ENCODE measurements around the gene EFR3B.
"Not testable (repeated sequence)": the region's sequence is repeated elsewhere in the genome, so short reads cannot be mapped to it uniquely, and the experiment has no call there.

Gene EFR3B, protein sequence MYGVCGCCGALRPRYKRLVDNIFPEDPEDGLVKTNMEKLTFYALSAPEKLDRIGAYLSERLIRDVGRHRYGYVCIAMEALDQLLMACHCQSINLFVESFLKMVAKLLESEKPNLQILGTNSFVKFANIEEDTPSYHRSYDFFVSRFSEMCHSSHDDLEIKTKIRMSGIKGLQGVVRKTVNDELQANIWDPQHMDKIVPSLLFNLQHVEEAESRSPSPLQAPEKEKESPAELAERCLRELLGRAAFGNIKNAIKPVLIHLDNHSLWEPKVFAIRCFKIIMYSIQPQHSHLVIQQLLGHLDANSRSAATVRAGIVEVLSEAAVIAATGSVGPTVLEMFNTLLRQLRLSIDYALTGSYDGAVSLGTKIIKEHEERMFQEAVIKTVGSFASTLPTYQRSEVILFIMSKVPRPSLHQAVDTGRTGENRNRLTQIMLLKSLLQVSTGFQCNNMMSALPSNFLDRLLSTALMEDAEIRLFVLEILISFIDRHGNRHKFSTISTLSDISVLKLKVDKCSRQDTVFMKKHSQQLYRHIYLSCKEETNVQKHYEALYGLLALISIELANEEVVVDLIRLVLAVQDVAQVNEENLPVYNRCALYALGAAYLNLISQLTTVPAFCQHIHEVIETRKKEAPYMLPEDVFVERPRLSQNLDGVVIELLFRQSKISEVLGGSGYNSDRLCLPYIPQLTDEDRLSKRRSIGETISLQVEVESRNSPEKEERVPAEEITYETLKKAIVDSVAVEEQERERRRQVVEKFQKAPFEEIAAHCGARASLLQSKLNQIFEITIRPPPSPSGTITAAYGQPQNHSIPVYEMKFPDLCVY

DNA sequence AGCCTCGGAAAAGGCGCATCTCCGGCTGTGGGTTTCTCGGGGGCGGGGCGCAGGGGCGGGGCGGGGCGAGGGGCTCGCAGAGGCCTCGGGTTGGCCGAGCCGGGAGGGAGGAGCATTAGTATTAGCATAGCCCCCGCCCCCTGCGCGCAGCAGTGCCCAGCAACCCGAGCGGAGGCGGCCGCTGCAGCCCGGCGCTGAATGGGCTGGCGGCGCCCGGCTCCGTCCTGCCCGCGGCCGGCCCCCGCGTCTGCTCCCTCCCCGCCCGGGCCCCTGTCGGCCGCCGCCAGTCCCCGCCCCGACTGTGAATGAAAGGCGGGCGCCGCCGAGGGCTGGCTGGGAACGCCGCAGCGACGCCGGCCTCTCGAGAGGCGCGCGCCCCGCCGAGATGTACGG, at the start of gene EFR3B:
EFR3B (plus strand) TSS at position 149 of the 393 bp plus-strand sequence; CDS start at position 386, 237 bp downstream.
- peak in 50 of 51 donors; percentile 30 to 98 (median 92) for DNase-seq

DNA sequence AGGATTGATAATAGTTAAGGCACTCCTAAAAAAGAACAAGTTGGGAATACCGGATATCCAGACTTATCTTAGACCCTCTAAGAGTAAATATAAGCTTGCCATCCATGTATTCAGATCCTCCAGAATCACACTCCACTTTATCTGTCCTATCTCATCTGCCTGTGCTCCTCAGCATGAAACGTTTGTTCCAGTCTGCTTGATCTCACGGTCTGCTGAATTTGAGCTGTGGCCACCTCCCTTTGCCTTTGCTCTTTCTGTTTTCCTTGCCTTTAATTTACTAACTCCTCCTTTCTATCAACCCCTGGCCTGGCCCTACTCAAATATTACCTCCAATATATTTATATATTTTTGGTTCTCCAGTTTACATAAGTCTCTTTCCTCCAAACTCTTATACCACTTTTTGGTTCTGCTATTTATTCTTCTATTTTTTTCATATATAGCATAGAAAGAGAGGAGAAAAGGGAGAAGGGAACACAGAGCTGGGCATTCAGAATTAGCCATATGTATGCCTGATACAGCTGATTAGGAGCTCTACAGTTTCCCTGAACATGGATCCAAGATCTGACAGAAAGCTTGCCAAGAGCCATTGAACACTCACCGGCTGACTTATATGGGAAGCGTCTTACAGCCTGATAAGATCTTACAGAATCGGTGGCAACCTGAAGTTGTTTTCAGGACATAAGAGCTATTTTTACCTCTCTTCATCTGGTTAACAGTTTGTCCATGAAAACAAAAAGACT, 48.3 kb upstream of the EFR3B start:
- no peak for DNase-seq

GRCh38 chr2:24994146-24994724, 47.6 kb upstream of the EFR3B start:
- no peak for DNase-seq

- not testable (repeated sequence) for DNase-seq
These were observed 42.8 kb upstream of the EFR3B start for GRCh38 chr2:24999097-24999496.

GRCh38 chr2:25000036-25000435, 41.8 kb upstream of the EFR3B start:
- DNase-seq, result no peak

DNA sequence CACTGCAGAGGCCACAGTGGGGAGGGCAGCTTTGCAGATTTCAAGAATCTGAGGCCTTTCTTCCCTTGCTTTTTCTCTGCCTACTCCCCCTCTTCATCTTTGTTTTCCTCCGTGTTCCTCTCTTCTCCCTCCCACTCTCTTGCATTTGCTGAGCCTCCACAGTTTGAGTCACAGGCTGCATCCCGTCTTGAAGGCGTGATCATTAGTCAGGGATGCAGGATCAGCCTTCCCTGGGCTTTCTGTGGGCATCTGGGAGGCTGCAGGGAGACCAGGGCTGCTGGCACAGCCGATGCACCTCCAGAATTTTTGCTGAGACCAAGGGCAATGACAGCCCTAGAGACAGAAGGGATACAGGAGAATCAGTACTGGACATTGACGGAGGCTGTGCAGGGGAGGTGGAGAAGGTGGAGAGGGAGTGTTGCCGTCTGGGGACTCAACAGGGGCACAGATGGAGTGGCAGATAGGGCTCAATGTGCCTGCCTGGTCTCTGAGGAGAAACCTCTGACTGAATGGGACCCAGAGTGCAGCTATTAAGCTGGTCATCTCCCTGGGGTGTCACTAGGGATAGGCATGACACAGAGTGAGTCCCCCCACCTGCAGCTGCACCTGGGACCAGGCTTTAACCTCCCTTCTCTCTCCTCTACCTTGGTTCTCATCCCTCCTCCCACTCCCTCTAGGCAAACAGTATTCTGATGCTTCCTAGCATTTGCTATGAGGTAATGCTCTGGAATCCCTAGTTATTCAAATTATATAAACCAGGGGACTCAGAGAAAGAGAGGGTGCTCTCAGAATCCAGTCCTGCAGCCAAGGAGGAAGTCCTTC, 41.2 kb upstream of the EFR3B start:
- DNase-seq, result peak in 3 of 51 donors; percentile 2 to 62 (median 43)

DNA sequence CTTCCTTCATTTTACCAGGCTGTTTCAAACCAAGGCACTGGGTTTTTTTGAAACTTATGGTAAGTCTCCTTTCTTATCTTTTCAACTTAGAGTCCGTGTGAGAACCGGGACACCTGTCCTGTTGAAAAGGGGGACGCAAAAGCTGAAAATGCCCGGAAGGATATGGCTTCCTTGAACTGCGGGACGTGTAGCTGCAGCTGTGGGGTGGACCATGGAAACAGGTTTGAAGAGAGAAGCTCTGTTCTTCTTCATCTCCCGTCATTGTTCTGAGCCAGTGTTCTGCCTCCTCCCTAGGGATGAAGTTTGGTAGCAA, 40.6 kb upstream of the EFR3B start:
- DNase-seq, result no peak

- DNase-seq, result no peak
These were observed 39.8 kb upstream of the EFR3B start for GRCh38 chr2:25002066-25002465.

- no peak for DNase-seq
These were observed 31.9 kb upstream of the EFR3B start for GRCh38 chr2:25009954-25010353.

DNA sequence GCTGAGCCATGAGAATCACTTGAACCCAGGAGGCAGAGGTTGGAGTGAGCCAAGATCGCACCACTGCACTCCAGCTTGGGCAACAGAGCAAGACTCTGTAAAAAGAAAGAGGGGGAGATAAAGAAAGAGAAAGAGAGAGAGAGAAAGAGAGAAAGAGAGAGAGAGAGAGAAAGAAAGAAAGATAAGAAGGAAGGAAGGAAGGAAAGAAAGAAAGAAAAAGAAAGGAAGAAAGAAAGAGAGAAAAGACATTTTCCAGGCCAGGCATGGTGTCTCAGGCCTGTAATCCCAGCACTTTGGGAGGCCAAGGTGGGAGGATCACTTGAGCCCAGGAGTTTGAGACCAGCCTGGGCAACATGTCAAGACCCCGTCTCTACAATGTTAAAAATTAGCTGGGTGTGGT, 30.5 kb upstream of the EFR3B start:
- DNase-seq, result not testable (repeated sequence)

DNA sequence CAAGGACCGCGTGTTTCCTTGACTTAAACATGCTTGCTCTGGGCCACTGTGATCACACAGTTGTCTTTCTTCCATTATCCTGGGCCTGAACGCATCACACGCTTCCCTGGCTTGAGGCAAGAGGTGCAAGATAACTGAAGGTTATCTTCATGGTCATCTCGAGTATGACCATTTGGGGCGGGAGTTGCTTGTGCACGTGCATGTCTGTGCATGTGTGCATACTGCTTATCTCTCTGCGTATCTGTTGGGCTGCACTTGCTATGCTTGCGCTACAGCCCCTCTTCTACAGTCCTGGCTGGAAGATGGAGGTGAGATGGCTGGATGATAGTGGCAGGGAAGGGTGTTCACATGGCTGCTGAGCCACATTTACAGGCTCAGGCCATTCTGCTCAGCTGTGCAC, 27.2 kb upstream of the EFR3B start:
- no peak for DNase-seq

DNA sequence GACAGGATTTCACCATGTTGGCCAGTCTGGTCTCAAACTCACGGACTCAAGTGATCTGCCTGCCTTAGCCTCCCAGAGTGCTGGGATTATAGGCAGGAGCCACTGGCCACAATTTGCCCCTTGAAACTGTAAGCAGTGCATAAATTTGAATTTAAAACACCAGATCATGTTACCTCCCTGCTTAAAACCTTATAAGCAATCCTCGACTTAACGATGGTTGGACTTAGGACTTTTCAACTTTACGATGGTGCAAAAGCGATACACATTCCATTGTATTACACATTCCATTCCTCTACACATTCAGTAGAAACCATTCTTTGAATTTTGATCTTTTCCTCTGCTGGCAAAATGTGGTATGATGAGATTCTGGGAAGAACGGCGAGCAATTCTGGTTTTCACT, 23.2 kb upstream of the EFR3B start:
- no peak for DNase-seq

GRCh38 chr2:25021791-25022362, 20.0 kb upstream of the EFR3B start:
- DNase-seq, result no peak

DNA sequence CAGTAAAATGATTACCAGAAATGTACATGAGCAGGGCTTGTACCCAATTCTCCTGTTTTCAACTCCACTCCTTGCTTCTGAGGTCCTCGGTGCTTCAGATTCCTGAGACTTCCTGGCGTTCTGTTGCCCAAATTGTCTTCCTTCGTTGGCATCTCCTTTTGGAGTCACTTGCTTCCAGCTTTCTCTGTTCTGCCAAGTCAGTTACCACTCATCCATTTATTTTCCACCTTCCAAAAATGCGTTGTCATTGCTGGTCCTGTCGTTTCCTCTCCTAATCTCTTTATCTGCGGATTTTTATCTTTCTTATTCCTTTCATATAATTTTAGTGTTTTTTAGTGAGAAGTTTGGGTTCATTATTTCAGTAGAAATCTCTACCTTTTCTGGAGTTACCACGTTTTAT, 18.5 kb upstream of the EFR3B start:
- DNase-seq, result no peak

GRCh38 chr2:25025229-25026007, 16.5 kb upstream of the EFR3B start:
- DNase-seq, result no peak

GRCh38 chr2:25026008-25026530, 15.8 kb upstream of the EFR3B start:
- DNase-seq, result no peak

- DNase-seq, result no peak
These were observed 12.7 kb upstream of the EFR3B start for GRCh38 chr2:25029183-25029554.

GRCh38 chr2:25030702-25031101, 11.2 kb upstream of the EFR3B start:
- DNase-seq, result no peak

DNA sequence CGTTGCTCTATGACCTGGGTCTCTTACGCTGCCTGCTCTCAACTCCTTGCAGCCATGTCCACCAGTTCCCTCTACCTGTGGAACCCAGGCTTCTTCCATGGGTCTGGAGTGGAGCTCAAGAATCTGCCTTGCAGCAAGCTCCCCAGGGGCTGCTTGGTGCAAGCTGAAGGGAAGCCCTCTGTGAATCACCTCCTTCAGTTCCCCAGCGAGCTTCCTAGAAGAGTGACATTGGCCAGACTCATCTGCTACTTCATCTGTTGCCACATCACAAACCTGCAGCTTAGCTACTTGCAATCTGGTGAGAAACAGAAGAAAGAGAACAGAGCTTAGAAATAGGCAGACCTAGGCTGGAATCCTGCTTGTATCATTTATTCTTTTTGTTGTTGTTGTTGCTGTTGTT, 9.8 kb upstream of the EFR3B start:
- no peak for DNase-seq

- DNase-seq, result no peak
These were observed 9.0 kb upstream of the EFR3B start for GRCh38 chr2:25032901-25033300.
